Measurements from ENCODE around the gene PTPRG. TPM values are rescaled to one million over a fixed set of nuclear protein-coding genes. Genes with fewer than 3 reads are reported as not detected.

PTPRG gene
- total RNA-seq, 1 donor from 2014 or later: 0.84 TPM

GRCh38 chr3:62248734-62249483 lies 687.5 kb downstream of the PTPRG start:
- intact Hi-C loops (cut with micrococcal nuclease): no loop called here

- intact Hi-C loops (cut with micrococcal nuclease): no loop called here
Measured at GRCh38 chr3:62249484-62249776, 688.1 kb downstream of the PTPRG start.

GRCh38 chr3:62249855-62250543 lies 688.6 kb downstream of the PTPRG start:
- intact Hi-C loops (cut with micrococcal nuclease): no loop called here

- intact Hi-C loops (cut with micrococcal nuclease): no loop called here
Measured at GRCh38 chr3:62252438-62253157, 691.2 kb downstream of the PTPRG start.

- intact Hi-C loops (cut with micrococcal nuclease): no loop called here
Measured at GRCh38 chr3:62253971-62254370, 692.6 kb downstream of the PTPRG start.

- intact Hi-C loops (cut with micrococcal nuclease): no loop called here
Measured at GRCh38 chr3:62255758-62256157, 694.4 kb downstream of the PTPRG start.

GRCh38 chr3:62259924-62260323 lies 698.6 kb downstream of the PTPRG start:
- intact Hi-C loops (cut with micrococcal nuclease): no loop called here

GRCh38 chr3:62260655-62261054 lies 699.3 kb downstream of the PTPRG start:
- intact Hi-C loops (cut with micrococcal nuclease): no loop called here

- intact Hi-C loops (cut with micrococcal nuclease): no loop called here
Measured at GRCh38 chr3:62261121-62261520, 699.8 kb downstream of the PTPRG start.

- intact Hi-C loops (cut with micrococcal nuclease): no loop called here
Measured at GRCh38 chr3:62261736-62262135, 700.4 kb downstream of the PTPRG start.

- intact Hi-C loops (cut with micrococcal nuclease): no loop called here
Measured at GRCh38 chr3:62265528-62265927, 704.2 kb downstream of the PTPRG start.

GRCh38 chr3:62266668-62267283 lies 705.4 kb downstream of the PTPRG start:
- intact Hi-C loops (cut with micrococcal nuclease): no loop called here

GRCh38 chr3:62276658-62277180 lies 715.3 kb downstream of the PTPRG start:
- intact Hi-C loops (cut with micrococcal nuclease): no loop called here

GRCh38 chr3:62277450-62277849 lies 716.1 kb downstream of the PTPRG start:
- intact Hi-C loops (cut with micrococcal nuclease): no loop called here

GRCh38 chr3:62277986-62278385 lies 716.6 kb downstream of the PTPRG start:
- intact Hi-C loops (cut with micrococcal nuclease): no loop called here

GRCh38 chr3:62281726-62282125 lies 720.4 kb downstream of the PTPRG start:
- intact Hi-C loops (cut with micrococcal nuclease): no loop called here

- intact Hi-C loops (cut with micrococcal nuclease): no loop called here
Measured at GRCh38 chr3:62284442-62284841, 723.1 kb downstream of the PTPRG start.

GRCh38 chr3:62287392-62287927 lies 726.1 kb downstream of the PTPRG start:
- intact Hi-C loops (cut with micrococcal nuclease): no loop called here

- intact Hi-C loops (cut with micrococcal nuclease): no loop called here
Measured at GRCh38 chr3:62289922-62290321, 728.6 kb downstream of the PTPRG start.

- intact Hi-C loops (cut with micrococcal nuclease): no loop called here
Measured at GRCh38 chr3:62293051-62293780, 731.8 kb downstream of the PTPRG start.

- intact Hi-C loops (cut with micrococcal nuclease): no loop called here
Measured at GRCh38 chr3:62295571-62295970, 734.2 kb downstream of the PTPRG start.
